Panc1 (cell line): ENCODE data around the gene CDC26.

Source experiments
- CTCF ChIP-seq: fragments of 450-650 bp; IDR thresholded peaks from 2 replicates; pipeline ENCODE4 v1.5.1; 2017; ENCODE audit warnings: mild to moderate bottlenecking
- TCF7L2 ChIP-seq: IDR thresholded peaks from 2 replicates; pipeline ENCODE4 v1.6.1; 2011; ENCODE audit warnings: mild to moderate bottlenecking, low read depth, low read length, inconsistent platforms

GRCh38 chr9:113293285-113293878 is 18.0 kb upstream of the CDC26 start:
- TF ChIP-seq CTCF (no peak), TCF7L2 (no peak)
